SK-N-MC (cell line): Measurements from ENCODE around the gene EPB41.

Source experiments
- EZH2 ChIP-seq: fragments of 200-600 bp; sonication (generic); IDR thresholded peaks from one replicate; pipeline ENCODE4 v1.6.1; 2017; ENCODE audit warnings: antibody characterized with exemption
- FOXP2 ChIP-seq: optimal IDR thresholded peaks from 2 replicates; pipeline ENCODE3; 2011; ENCODE audit warnings: mild to moderate bottlenecking, moderate library complexity; ENCODE audit not compliant: insufficient read depth; ENCODE audit errors: extremely low read length, control extremely low read depth
- POLR2AphosphoS5 ChIP-seq: IDR thresholded peaks from 2 replicates; pipeline ENCODE4 v1.6.1; 2012; ENCODE audit warnings: mild to moderate bottlenecking, low read depth, low read length, borderline replicate concordance

DNA sequence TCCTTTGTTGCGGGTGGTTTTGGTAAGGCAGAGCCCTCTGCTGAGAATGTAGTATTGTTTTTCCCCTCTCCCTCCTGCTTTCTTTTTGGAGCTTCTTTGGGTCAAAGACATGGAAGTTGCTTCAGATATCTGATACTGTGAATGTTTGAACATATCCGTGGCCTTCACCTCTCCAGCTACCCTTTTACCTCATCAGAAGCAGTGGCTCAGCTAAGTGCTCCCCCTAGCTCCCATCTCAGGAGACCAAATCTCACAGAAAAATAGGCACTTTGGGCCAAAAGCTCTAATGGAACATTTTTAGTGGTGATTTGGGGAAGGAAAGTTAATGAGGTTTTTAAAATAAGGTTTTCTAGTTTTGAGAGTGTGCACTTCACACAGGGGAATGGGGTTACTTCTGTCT is 203.0 kb downstream of the EPB41 start:
- TF ChIP-seq POLR2AphosphoS5 (no peak), EZH2 (no peak), FOXP2 (no peak)
